Neuronal stem cell (in vitro differentiated cells): Measurements from ENCODE around the gene KRTAP4-6.
"Not testable (repeated sequence)": the region's sequence is repeated elsewhere in the genome, so short reads cannot be mapped to it uniquely, and the experiment has no call there.

Experiments used
- DNase-seq: peaks from one replicate; pipeline ENCODE4 v3.0.0-alpha.2; 2013; ENCODE audit warnings: low spot score
- H2AFZ ChIP-seq: one replicate; pipeline ENCODE4 v1.6.1; 2013; ENCODE audit warnings: mild to moderate bottlenecking, low read length, inconsistent platforms
- H2AK5ac ChIP-seq: 2 replicates; pipeline ENCODE4 v1.6.1; 2013; ENCODE audit warnings: low read depth, mild to moderate bottlenecking, inconsistent platforms, low read length, moderate library complexity, mixed read lengths
- H2BK120ac ChIP-seq: 2 replicates; pipeline ENCODE4 v1.6.1; 2013; ENCODE audit warnings: low read depth, mild to moderate bottlenecking, inconsistent platforms, low read length, moderate library complexity, mixed read lengths
- H2BK12ac ChIP-seq: one replicate; pipeline ENCODE4 v1.6.1; 2013; ENCODE audit warnings: low read length, inconsistent platforms
- H2BK15ac ChIP-seq: 2 replicates; pipeline ENCODE4 v1.6.1; 2013; ENCODE audit warnings: mild to moderate bottlenecking, low read length, inconsistent platforms, mixed read lengths
- H2BK5ac ChIP-seq: one replicate; pipeline ENCODE4 v1.6.1; 2013; ENCODE audit warnings: inconsistent platforms, mild to moderate bottlenecking, low read length, moderate library complexity
- H3K14ac ChIP-seq: one replicate; pipeline ENCODE4 v1.6.1; 2013; ENCODE audit warnings: low read length, inconsistent platforms
- H3K18ac ChIP-seq: 2 replicates; pipeline ENCODE4 v1.6.1; 2013; ENCODE audit warnings: low read length, inconsistent platforms
- H3K23ac ChIP-seq: 2 replicates; pipeline ENCODE4 v1.6.1; 2013; ENCODE audit warnings: low read depth, mild to moderate bottlenecking, mixed read lengths, low read length, inconsistent platforms; ENCODE audit not compliant: poor library complexity
- H3K27ac ChIP-seq: replicated peaks from 3 replicates; pipeline ENCODE4 v1.5.1; 2013; ENCODE audit warnings: low read length, inconsistent platforms
- H3K27me3 ChIP-seq, 3 experiments: 2 replicates each; pipeline ENCODE4 v1.6.1; 2013; ENCODE audit warnings: low read length in 3 of 3, mild to moderate bottlenecking in 2 of 3, inconsistent platforms in 1 of 3, low read depth in 1 of 3, mixed read lengths in 1 of 3, moderate library complexity in 1 of 3; ENCODE audit not compliant: control insufficient read depth in 3 of 3, insufficient read depth in 3 of 3
- H3K36me3 ChIP-seq, 2 donors: replicated peaks in 1 of 2; 2 replicates each; pipeline ENCODE4 v1.6.1; 2013; ENCODE audit warnings: low read length in 2 of 2; ENCODE audit not compliant: control insufficient read depth in 2 of 2, insufficient read depth in 2 of 2
- H3K4ac ChIP-seq: 2 replicates; pipeline ENCODE4 v1.6.1; 2013; ENCODE audit warnings: inconsistent platforms, mild to moderate bottlenecking, low read length, moderate library complexity
- H3K4me1 ChIP-seq, 2 donors: 1 replicate in 1 of 2; 2 replicates in 1 of 2; pipeline ENCODE4 v1.6.1; 2013; ENCODE audit warnings: low read length in 2 of 2, low read depth in 1 of 2; ENCODE audit not compliant: control insufficient read depth in 2 of 2, insufficient read depth in 1 of 2
- H3K4me2 ChIP-seq: one replicate; pipeline ENCODE4 v1.6.1; 2013; ENCODE audit warnings: mild to moderate bottlenecking, low read length, inconsistent platforms; ENCODE audit not compliant: insufficient read depth, poor library complexity, severe bottlenecking
- H3K4me3 ChIP-seq, 2 donors: 2 replicates each; pipeline ENCODE4 v1.5.1; 2013; ENCODE audit warnings: low read length in 2 of 2, mild to moderate bottlenecking in 2 of 2, inconsistent platforms in 1 of 2, moderate library complexity in 1 of 2
- H3K79me1 ChIP-seq: one replicate; pipeline ENCODE4 v1.6.1; 2013; ENCODE audit warnings: low read depth, mild to moderate bottlenecking, inconsistent platforms, low read length, moderate library complexity
- H3K9ac ChIP-seq: one replicate; pipeline ENCODE4 v1.6.1; 2013; ENCODE audit warnings: mild to moderate bottlenecking, low read depth, low read length, inconsistent platforms; ENCODE audit not compliant: poor library complexity
- H3K9me3 ChIP-seq, 2 donors: replicated peaks in 1 of 2; 2 replicates each; pipeline versions ENCODE3 to v1.6.1; 2013; ENCODE audit warnings: low read length in 2 of 2, mild to moderate bottlenecking in 2 of 2, inconsistent platforms in 1 of 2, low read depth in 1 of 2, mixed read lengths in 1 of 2, moderate library complexity in 1 of 2; ENCODE audit not compliant: control insufficient read depth in 2 of 2, insufficient read depth in 1 of 2
- H4K8ac ChIP-seq: one replicate; pipeline ENCODE4 v1.6.1; 2013; ENCODE audit warnings: low read depth, mild to moderate bottlenecking, inconsistent platforms, low read length, moderate library complexity
- H4K91ac ChIP-seq: one replicate; pipeline ENCODE4 v1.6.1; 2013; ENCODE audit warnings: low read length, low read depth, mild to moderate bottlenecking, inconsistent platforms; ENCODE audit not compliant: poor library complexity
- WGBS, 2 donors: extraction: QIAGEN DNeasy Blood & Tissue Kit; methylation state at CpG; one replicate each; pipeline ENCODE4 v1.1.7; 2013; ENCODE audit warnings: missing lambda C conversion rate in 2 of 2, mixed read lengths in 1 of 2; ENCODE audit not compliant: insufficient read length in 2 of 2, insufficient replicate concordance in 1 of 2; ENCODE audit errors: extremely low coverage in 2 of 2; 5-methylcytosine and 5-hydroxymethylcytosine counted together

KRTAP4-6 gene

DNA sequence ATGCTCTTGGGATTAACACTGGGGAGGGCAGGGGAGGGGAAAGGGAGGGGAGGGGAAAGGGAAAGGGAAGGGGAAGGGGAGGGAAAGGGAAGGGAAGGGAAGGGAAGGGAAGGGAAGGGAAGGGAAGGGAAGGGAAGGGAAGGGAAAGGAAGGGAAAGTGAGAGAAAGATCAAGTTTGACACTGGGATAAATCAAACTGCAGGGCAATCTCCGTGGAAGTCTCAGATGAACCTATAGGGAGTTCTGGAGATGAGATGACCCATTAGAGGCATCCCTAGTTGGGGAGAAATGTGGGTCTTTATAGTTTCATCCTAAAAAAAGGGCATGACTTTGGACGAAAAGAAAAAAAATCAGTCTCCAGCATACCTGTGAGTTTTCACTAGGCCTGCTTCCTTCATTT lies 18.6 kb downstream of the KRTAP4-6 start:
- H2BK15ac ChIP-seq: no peak overlapping the region
- H3K9ac ChIP-seq: no peak overlapping the region
- H3K79me1 ChIP-seq: no peaks in the 10 kb centered on the region
- no peak for DNase-seq
- H2BK120ac ChIP-seq: no peak overlapping the region
- H3K18ac ChIP-seq: no peak overlapping the region
- no peaks in the 10 kb centered on the region for H3K4me1 ChIP-seq
- no peak overlapping the region for H3K4ac ChIP-seq
- no peak overlapping the region for H3K4me2 ChIP-seq
- WGBS, 2 donors: no CpG with 5 or more reads among the region's 2 CpGs
- no peaks in the 10 kb centered on the region for H3K36me3 ChIP-seq
- H4K8ac ChIP-seq: no peak overlapping the region
- H4K91ac ChIP-seq: no peak overlapping the region
- no peak overlapping the region for H2BK5ac ChIP-seq
- no peak overlapping the region for H2AK5ac ChIP-seq
- no peaks in the 10 kb centered on the region for H3K9me3 ChIP-seq
- H3K14ac ChIP-seq: no peak overlapping the region
- H3K27ac ChIP-seq: no peak overlapping the region
- H2BK12ac ChIP-seq: no peak overlapping the region
- H3K4me3 ChIP-seq: no peak overlapping the region
- H2AFZ ChIP-seq: no peak overlapping the region
- no peaks in the 10 kb centered on the region for H3K27me3 ChIP-seq
- H3K23ac ChIP-seq: no peak overlapping the region

DNA sequence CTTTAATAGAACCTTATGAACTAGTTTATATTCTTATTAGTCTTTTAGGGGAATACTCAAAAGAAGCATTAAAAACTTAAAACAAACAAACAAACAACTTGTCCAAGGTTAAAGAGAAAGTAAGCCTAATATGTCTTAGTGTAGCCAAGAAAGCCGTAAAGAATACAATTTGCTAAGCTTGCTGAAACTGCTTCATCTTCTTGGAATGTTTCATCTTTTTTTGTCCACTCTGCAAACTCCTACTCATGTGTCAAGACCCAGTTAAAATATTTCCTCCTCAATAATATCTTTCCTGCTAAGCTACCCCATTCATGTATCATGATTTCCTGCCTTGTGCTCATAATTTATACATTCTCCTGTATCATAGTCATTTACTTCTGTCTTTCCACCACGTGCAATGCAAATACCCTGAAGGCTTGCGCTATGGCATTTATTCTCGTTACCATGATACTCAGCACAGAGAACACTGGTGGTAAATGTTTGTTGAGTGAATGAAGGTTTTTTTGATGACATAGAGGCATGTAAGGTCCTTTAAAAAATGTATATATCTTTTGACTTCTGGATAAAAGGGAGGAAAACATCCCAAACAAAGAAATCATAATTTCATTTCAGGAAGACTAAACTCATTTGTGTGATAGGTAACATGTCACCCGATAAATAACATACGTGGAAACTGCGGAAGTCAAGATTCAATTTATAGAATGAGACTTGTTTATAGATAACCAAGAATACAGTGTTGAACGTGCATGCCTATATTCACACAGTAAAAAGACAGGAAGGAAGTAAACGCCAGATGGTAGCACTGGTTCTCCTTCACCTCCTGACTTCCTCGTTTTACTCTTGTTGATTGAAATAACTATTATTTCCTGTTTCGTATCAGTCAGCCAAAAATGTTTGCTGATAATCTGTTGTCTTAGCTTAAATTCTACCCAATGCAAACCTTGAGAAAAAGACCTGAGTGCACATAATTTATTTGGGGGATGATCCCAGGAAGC lies 20.4 kb downstream of the KRTAP4-6 start:
- H2BK12ac ChIP-seq, H3K4ac ChIP-seq, H3K4me2 ChIP-seq, H2BK15ac ChIP-seq, H3K18ac ChIP-seq, H3K23ac ChIP-seq, H4K91ac ChIP-seq, H2BK120ac ChIP-seq, H3K36me3 ChIP-seq, H3K4me1 ChIP-seq, H2AK5ac ChIP-seq, H2BK5ac ChIP-seq, H4K8ac ChIP-seq, H3K4me3 ChIP-seq, H3K27me3 ChIP-seq, H3K14ac ChIP-seq, H3K27ac ChIP-seq, DNase-seq, H3K79me1 ChIP-seq, H2AFZ ChIP-seq, H3K9ac ChIP-seq, H3K9me3 ChIP-seq: not testable (repeated sequence)
- no CpG with 5 or more reads among the region's 11 CpGs for WGBS, 2 donors

DNA sequence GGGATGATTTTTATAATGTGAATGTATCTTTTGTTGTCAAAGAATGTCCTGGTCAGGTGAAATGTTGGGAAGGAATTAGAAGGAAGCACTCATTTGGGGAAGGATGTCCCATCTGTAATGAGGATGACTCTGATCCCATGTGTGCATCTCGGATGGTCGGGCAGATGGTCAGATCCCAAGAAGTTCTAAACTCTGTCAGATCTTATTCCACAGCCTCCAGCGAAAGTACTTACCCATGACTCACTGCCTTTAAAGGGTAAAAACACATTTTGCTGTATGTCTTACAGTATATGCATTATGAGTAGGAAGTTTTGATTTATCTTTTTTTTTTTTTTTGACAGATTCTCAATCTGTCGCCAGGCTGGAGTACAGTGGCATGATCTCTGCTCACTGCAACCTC lies 21.6 kb downstream of the KRTAP4-6 start:
- Histone ChIP-seq H3K9ac (no peak overlapping the region), H3K27ac (no peak overlapping the region), H3K79me1 (no peaks in the 10 kb centered on the region), H2BK15ac (no peak overlapping the region), H2AFZ (no peak overlapping the region), H3K4me3 (no peak overlapping the region), H3K23ac (no peak overlapping the region), H2AK5ac (no peak overlapping the region), H3K14ac (no peak overlapping the region), H3K4ac (no peak overlapping the region), H4K8ac (no peak overlapping the region), H2BK12ac (no peak overlapping the region), H2BK120ac (no peak overlapping the region), H2BK5ac (no peak overlapping the region), H4K91ac (no peak overlapping the region), H3K36me3 (no peaks in the 10 kb centered on the region), H3K4me2 (no peak overlapping the region), H3K18ac (no peak overlapping the region), H3K27me3 (peaks cover 0 to 3% (median 0%) of the 10 kb centered on the region in 3 experiments), H3K4me1 (no peaks in the 10 kb centered on the region), H3K9me3 (peaks cover 0 to 4% of the 10 kb centered on the region in 2 donors)
- no CpG with 5 or more reads among the region's 4 CpGs for WGBS, 2 donors
- DNase-seq: no peak

DNA sequence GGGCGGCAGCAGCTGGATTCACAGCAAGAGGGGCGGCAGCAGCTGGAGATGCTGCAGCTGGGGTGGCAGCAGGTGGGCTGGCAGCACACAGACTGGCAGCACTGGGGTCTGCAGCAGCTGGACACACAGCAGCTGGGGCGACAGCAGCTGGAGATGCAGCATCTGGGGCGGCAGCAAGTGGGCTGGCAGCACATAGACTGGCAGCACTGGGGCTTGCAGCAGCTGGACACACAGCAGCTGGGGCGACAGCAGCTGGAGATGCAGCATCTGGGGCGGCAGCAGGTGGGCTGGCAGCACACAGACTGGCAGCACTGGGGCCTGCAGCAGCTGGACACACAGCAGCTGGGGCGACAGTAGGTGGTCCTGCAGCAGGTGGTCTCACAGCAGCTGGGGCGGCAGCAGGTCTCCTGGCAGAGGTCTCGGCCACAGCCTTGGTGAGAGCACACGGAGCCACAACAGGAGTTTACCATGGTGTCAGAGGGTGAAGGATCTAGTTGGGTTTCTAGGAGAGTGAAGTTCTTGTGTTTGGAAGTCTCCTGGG lies 22.4 kb downstream of the KRTAP4-6 start, which contains the start of gene KRTAP4-11:
Gene KRTAP4-11, minus strand, starts transcription at position 528 of the 541 bp plus-strand sequence. Its CDS starts 58 bp downstream, at position 470.
- not testable (repeated sequence) for H2BK15ac ChIP-seq, H3K9ac ChIP-seq, DNase-seq, H3K4me1 ChIP-seq, H3K36me3 ChIP-seq, H2BK5ac ChIP-seq, H4K8ac ChIP-seq, H3K79me1 ChIP-seq, H3K9me3 ChIP-seq, H3K18ac ChIP-seq, H2BK120ac ChIP-seq, H4K91ac ChIP-seq, H2AFZ ChIP-seq, H3K4me3 ChIP-seq, H2BK12ac ChIP-seq, H3K14ac ChIP-seq, H3K23ac ChIP-seq, H3K4ac ChIP-seq, H3K4me2 ChIP-seq, H2AK5ac ChIP-seq, H3K27ac ChIP-seq, H3K27me3 ChIP-seq
- WGBS, 2 donors: no CpG with 5 or more reads among the region's 10 CpGs
